SK-N-SH (cell line): Measurements from ENCODE around the gene DPYSL5. TPM values are rescaled to one million over a fixed set of nuclear protein-coding genes. Genes with fewer than 3 reads are reported as not detected.

Experiments
- CTCF ChIA-PET: fragments of 300-600, 350-600 bp; formaldehyde crosslinking; extraction: SDS; loops from one replicate; lab custom pipeline; 2021; lab: Yijun Ruan, JAX
- POLR2A ChIA-PET: fragments of 350-600 bp; sonication (Branson Sonifier 250); formaldehyde crosslinking; extraction: SDS; loops from one replicate; lab custom pipeline; 2020; ENCODE audit warnings: antibody characterized with exemption, inconsistent platforms; lab: Yijun Ruan, JAX
- DNase-seq: peaks from one replicate; pipeline ENCODE4 v3.0.0; 2012
- H2AFZ ChIP-seq: fragments of 200-600 bp; sonication (generic); 2 replicates; pipeline ENCODE4 v1.8.1; 2016; ENCODE audit warnings: antibody characterized with exemption, mild to moderate bottlenecking, low read depth
- H3F3A ChIP-seq: fragments of 200-600 bp; sonication (generic); replicated peaks from 2 replicates; pipeline ENCODE3; 2016; ENCODE audit warnings: antibody characterized with exemption, mild to moderate bottlenecking; ENCODE audit not compliant: insufficient read depth
- H3K27ac ChIP-seq, 2 experiments: fragments of 200-500 bp in 1 of 2; fragments of 200-600 bp in 1 of 2; sonication (Bioruptor generic) in 1 of 2; sonication (generic), shearing (Covaris generic) in 1 of 2; 2 replicates each; pipeline versions ENCODE4 v1.5.1 to v1.6.1; 2014 to 2016; ENCODE audit warnings: low read depth in 2 of 2, inconsistent platforms in 1 of 2, low read length in 1 of 2, mild to moderate bottlenecking in 1 of 2, mixed read lengths in 1 of 2
- H3K27me3 ChIP-seq: fragments of 200-600 bp; sonication (generic), shearing (Covaris generic); 2 replicates; pipeline ENCODE4 v1.6.1; 2016; ENCODE audit warnings: mixed run types; ENCODE audit not compliant: insufficient read depth
- H3K36me3 ChIP-seq, 2 experiments: fragments of 200-500 bp in 1 of 2; fragments of 200-600 bp in 1 of 2; sonication (Bioruptor generic) in 1 of 2; sonication (generic) in 1 of 2; replicated peaks in 1 of 2; 2 replicates each; pipeline versions ENCODE3 to v1.5.1; 2014 to 2016; ENCODE audit warnings: low read length in 1 of 2, mild to moderate bottlenecking in 1 of 2; ENCODE audit not compliant: insufficient read depth in 2 of 2, control insufficient read depth in 1 of 2
- H3K4me1 ChIP-seq, 2 experiments: fragments of 200-500 bp in 1 of 2; fragments of 200-600 bp in 1 of 2; sonication (Bioruptor generic) in 1 of 2; sonication (generic), shearing (Covaris generic) in 1 of 2; 2 replicates each; pipeline versions ENCODE4 v1.5.1 to v1.6.1; 2014 to 2016; ENCODE audit warnings: low read depth in 1 of 2, low read length in 1 of 2, mixed run types in 1 of 2; ENCODE audit not compliant: insufficient read depth in 2 of 2, control insufficient read depth in 1 of 2
- H3K4me2 ChIP-seq: fragments of 200-600 bp; sonication (generic), shearing (Covaris generic); 2 replicates; pipeline ENCODE4 v1.6.1; 2017; ENCODE audit warnings: mixed run types
- H3K4me3 ChIP-seq, 2 experiments: fragments of 200-500 bp in 1 of 2; fragments of 200-600 bp in 1 of 2; sonication (Bioruptor generic) in 1 of 2; sonication (generic), shearing (Covaris generic) in 1 of 2; 2 replicates each; pipeline versions ENCODE4 v1.5.1 to v1.8.1; 2014 to 2016; ENCODE audit warnings: low read depth in 2 of 2, inconsistent platforms in 1 of 2, low read length in 1 of 2, mild to moderate bottlenecking in 1 of 2, mixed read lengths in 1 of 2, moderate library complexity in 1 of 2
- H3K79me2 ChIP-seq: fragments of 200-600 bp; sonication (generic); 2 replicates; pipeline ENCODE4 v1.8.1; 2017; ENCODE audit warnings: mild to moderate bottlenecking; ENCODE audit not compliant: insufficient read depth
- H3K9ac ChIP-seq: fragments of 200-600 bp; sonication (generic); 2 replicates; pipeline ENCODE4 v1.6.1; 2017; ENCODE audit warnings: mixed run types
- H3K9me2 ChIP-seq: fragments of 200-600 bp; sonication (generic); 2 replicates; pipeline ENCODE4 v1.6.1; 2017; ENCODE audit warnings: mixed run types
- H3K9me3 ChIP-seq: fragments of 200-600 bp; sonication (generic); 2 replicates; pipeline ENCODE4 v1.6.1; 2017; ENCODE audit warnings: mixed run types, mild to moderate bottlenecking, moderate library complexity
- H4K20me1 ChIP-seq: fragments of 200-600 bp; sonication (generic); 2 replicates; pipeline ENCODE4 v1.6.1; 2017; ENCODE audit warnings: mild to moderate bottlenecking, mixed run types; ENCODE audit not compliant: insufficient read depth
- CTCF ChIP-seq: fragments of 200-600 bp; sonication (generic); IDR thresholded peaks from 2 replicates; pipeline ENCODE4 v1.6.1; 2017; ENCODE audit warnings: antibody characterized with exemption, mild to moderate bottlenecking, moderate library complexity
- ELF1 ChIP-seq: IDR thresholded peaks from 2 replicates; pipeline ENCODE4 v1.4.0; 2012
- EP300 ChIP-seq, 2 experiments: IDR thresholded peaks; 2 replicates each; pipeline versions ENCODE4 v1.4.0 to v1.6.1; 2012; ENCODE audit warnings: borderline replicate concordance in 1 of 2, low read depth in 1 of 2, low read length in 1 of 2
- EZH2phosphoT487 ChIP-seq: fragments of 200-600 bp; sonication (generic); IDR thresholded peaks from 2 replicates; pipeline ENCODE4 v1.6.1; 2017; ENCODE audit warnings: low read depth, mixed run types, mild to moderate bottlenecking, antibody characterized with exemption, moderate library complexity, borderline replicate concordance
- FOSL2 ChIP-seq: IDR thresholded peaks from 2 replicates; pipeline ENCODE4 v1.4.0; 2012; ENCODE audit warnings: low read depth, mild to moderate bottlenecking, moderate library complexity, borderline replicate concordance
- GATA2 ChIP-seq: sonication (generic); formaldehyde crosslinking; IDR thresholded peaks from 2 replicates; pipeline ENCODE4 v1.5.0; 2020; ENCODE audit warnings: mild to moderate bottlenecking, missing genetic modification reagents
- IRF3 ChIP-seq: fragments of 150-350 bp; IDR thresholded peaks from 2 replicates; pipeline ENCODE4 v1.6.1; 2016; ENCODE audit warnings: mild to moderate bottlenecking, low read depth, low read length
- MXI1 ChIP-seq: IDR thresholded peaks from 2 replicates; pipeline ENCODE4 v1.6.1; 2012; ENCODE audit warnings: mild to moderate bottlenecking, low read depth, low read length, improper control_type of control experiment
- NFIC ChIP-seq: IDR thresholded peaks from 2 replicates; pipeline ENCODE4 v1.4.0; 2012; ENCODE audit warnings: borderline replicate concordance
- NRF1 ChIP-seq: IDR thresholded peaks from 2 replicates; pipeline ENCODE4 v1.6.1; 2012; ENCODE audit warnings: low read depth, mild to moderate bottlenecking, low read length
- RCOR1 ChIP-seq: fragments of 150-350 bp; IDR thresholded peaks from 2 replicates; pipeline ENCODE4 v1.6.1; 2017; ENCODE audit warnings: antibody characterized with exemption, low read length
- RXRA ChIP-seq: IDR thresholded peaks from 2 replicates; pipeline ENCODE4 v1.4.0; 2012; ENCODE audit warnings: low read depth, mild to moderate bottlenecking, borderline replicate concordance
- TAF1 ChIP-seq: IDR thresholded peaks from 2 replicates; pipeline ENCODE4 v1.6.1; 2012; ENCODE audit warnings: low read depth, mild to moderate bottlenecking, low read length, moderate library complexity, borderline replicate concordance
- TEAD4 ChIP-seq: IDR thresholded peaks from 2 replicates; pipeline ENCODE4 v1.4.0; 2012; ENCODE audit warnings: mild to moderate bottlenecking, borderline replicate concordance; ENCODE audit not compliant: insufficient read depth
- USF1 ChIP-seq: IDR thresholded peaks from 2 replicates; pipeline ENCODE4 v1.4.0; 2012; ENCODE audit warnings: low read depth, borderline replicate concordance
- WGBS: methylation state at CpG from one replicate; pipeline ENCODE4 v1.1.6; 2017; ENCODE audit warnings: low lambda C conversion rate; 5-methylcytosine and 5-hydroxymethylcytosine counted together
- polyA plus RNA-seq, 3 experiments: library from polyadenylated mRNA; depleted of rRNA; stranded (reverse); fragments of >200 nt; gene quantifications; 2 replicates each; pipeline ENCODE4 v1.2.3, GENCODE V29; 2012

The DPYSL5 gene
- polyA plus RNA-seq, 1 of the 3 experiments (the other 2 are of a cell fraction) = 0.79 TPM

- no peak for DNase-seq
- Histone ChIP-seq H3K9me3 (no peaks in the 10 kb centered on the region), H3K4me2 (no peak overlapping the region), H3F3A (no peaks in the 10 kb centered on the region), H2AFZ (no peak overlapping the region), H3K36me3 (no peaks in the 10 kb centered on the region), H3K27ac (no peak overlapping the region), H3K4me1 (peaks cover 0 to 28% of the 10 kb centered on the region in 2 experiments; a peak in 2 of 4 replicates), H3K27me3 (no peaks in the 10 kb centered on the region), H3K79me2 (no peaks in the 10 kb centered on the region), H3K4me3 (no peak overlapping the region), H3K9ac (no peak overlapping the region), H4K20me1 (no peaks in the 10 kb centered on the region; the same call in 1 of the 2 replicates), H3K9me2 (no peaks in the 10 kb centered on the region)
- TF ChIP-seq IRF3 = no peak
- no peak for TF ChIP-seq TAF1
- TF ChIP-seq FOSL2 = no peak
- TF ChIP-seq ELF1 = no peak
- ChIA-PET CTCF (interaction anchor here (0.6 to 25.8 kb wide), 9 partner anchors 9 to 1825 kb away, joined by 3 to 257 read pairs (median 5); no protein-coding TSS in a partner anchor), POLR2A (no interaction called here)
- WGBS = 75% methylated on average over 2 of the region's 2 CpGs
These were observed 129.1 kb downstream of the DPYSL5 start for GRCh38 chr2:26977012-26977411.

- H3K27ac ChIP-seq = peak overlapping the region in 1 of 2 experiments; percentile 36; a peak in 1 of 4 replicates
- 77% methylated on average over 4 of the region's 4 CpGs for WGBS
- no peaks in the 10 kb centered on the region for H3K36me3 ChIP-seq
- no peaks in the 10 kb centered on the region for H3K9me3 ChIP-seq
- H2AFZ ChIP-seq = no peak overlapping the region
- H3F3A ChIP-seq = no peaks in the 10 kb centered on the region
- ChIA-PET CTCF (interaction anchor here (0.9 to 25.8 kb wide), 10 partner anchors 10 to 302 kb away, joined by 3 to 257 read pairs (median 4); partner anchors contain the start of gene KHK), POLR2A (no interaction called here)
- H4K20me1 ChIP-seq = no peaks in the 10 kb centered on the region; the same call in 1 of the 2 replicates
- no peaks in the 10 kb centered on the region for H3K9me2 ChIP-seq
- H3K79me2 ChIP-seq = no peaks in the 10 kb centered on the region
- no peak overlapping the region for H3K9ac ChIP-seq
- TF ChIP-seq EP300 (IDR thresholded peaks at IDR 0.05; ENCODE audit: borderline replicate concordance in 1 of 2, low read depth in 1 of 2, low read length in 1 of 2) (peak in 1 of 2 experiments; percentile 45; a peak in 1 of 4 replicates), RCOR1 (0 out of 2 replicates have a peak, but pooled peaks have one; percentile 20), MXI1 (peak; percentile 44; the same call in 1 of the 2 replicates), GATA2 (CRISPR knock-in tag) (peak; percentile 83), TEAD4 (no peak)
- DNase-seq = peak; percentile 65
- H3K4me3 ChIP-seq = no peak overlapping the region
- H3K27me3 ChIP-seq = no peaks in the 10 kb centered on the region
- peaks cover 0 to 31% of the 10 kb centered on the region in 2 experiments; a peak in 2 of 4 replicates for H3K4me1 ChIP-seq
- no peak overlapping the region for H3K4me2 ChIP-seq
These were observed 130.2 kb downstream of the DPYSL5 start for GRCh38 chr2:26978061-26978596.

- Histone ChIP-seq H3K4me2 (no peak overlapping the region), H3K9me3 (no peaks in the 10 kb centered on the region), H3F3A (no peaks in the 10 kb centered on the region), H3K27me3 (no peaks in the 10 kb centered on the region), H3K79me2 (no peaks in the 10 kb centered on the region), H4K20me1 (no peaks in the 10 kb centered on the region; the same call in 1 of the 2 replicates), H3K27ac (no peak overlapping the region), H3K9me2 (no peaks in the 10 kb centered on the region), H2AFZ (no peak overlapping the region), H3K9ac (no peak overlapping the region), H3K36me3 (no peaks in the 10 kb centered on the region), H3K4me3 (no peak overlapping the region), H3K4me1 (peaks cover 0 to 31% of the 10 kb centered on the region in 2 experiments; a peak in 2 of 4 replicates)
- CTCF ChIA-PET = interaction anchor here (0.8 to 25.8 kb wide), 7 partner anchors 8 to 107 kb away, joined by 3 to 257 read pairs (median 3); partner anchors contain the start of gene KHK
- no peak for TF ChIP-seq RXRA
- no peak for TF ChIP-seq EZH2phosphoT487
- no peak for TF ChIP-seq NFIC
- TF ChIP-seq TEAD4 = no peak
- no peak for TF ChIP-seq ELF1
- TF ChIP-seq CTCF = no peak
- TF ChIP-seq USF1 = no peak
- TF ChIP-seq MXI1 = no peak
- TF ChIP-seq TAF1 = no peak
- no peak for TF ChIP-seq NRF1
- 89% methylated on average over 2 of the region's 2 CpGs for WGBS
- no peak for DNase-seq
- POLR2A ChIA-PET = no interaction called here
These were observed 131.8 kb downstream of the DPYSL5 start for GRCh38 chr2:26979741-26980140.
